Mononuclear cell (primary cell): ENCODE measurements around the gene EXOSC10. TPM values are rescaled to one million over a fixed set of nuclear protein-coding genes. Genes with fewer than 3 reads are reported as not detected.
"Not testable (repeated sequence)": the region's sequence is repeated elsewhere in the genome, so short reads cannot be mapped to it uniquely, and the experiment has no call there.

Experiments
- H3K27me3 ChIP-seq: 2 replicates; pipeline ENCODE4 v1.6.0; 2011; ENCODE audit warnings: low read length, control low read depth; ENCODE audit not compliant: insufficient read depth
- H3K4me1 ChIP-seq: 2 replicates; pipeline ENCODE4 v1.5.1; 2011; ENCODE audit warnings: mild to moderate bottlenecking, low read length, control low read depth; ENCODE audit not compliant: insufficient read depth
- H3K4me3 ChIP-seq: 2 replicates; pipeline ENCODE4 v1.5.1; 2011; ENCODE audit warnings: mild to moderate bottlenecking, low read length, moderate library complexity
- H3K9me3 ChIP-seq: 2 replicates; pipeline ENCODE4 v1.5.1; 2011; ENCODE audit warnings: low read depth, mild to moderate bottlenecking, control low read depth, low read length
- total RNA-seq: library from RNA; depleted of rRNA; stranded (reverse); fragments of >200 nt; gene quantifications from one replicate; pipeline ENCODE4 v1.2.3, GENCODE V29; 2012

EXOSC10 gene
- total RNA-seq, 1 donor, result 56.5 TPM

- H3K9me3 ChIP-seq, result no peaks in the 10 kb centered on the region
- no peaks in the 10 kb centered on the region for H3K4me1 ChIP-seq
- H3K4me3 ChIP-seq, result no peak overlapping the region
- H3K27me3 ChIP-seq, result no peaks in the 10 kb centered on the region
Observed at GRCh38 chr1:11027316-11027715, 72.4 kb downstream of the EXOSC10 start.

- Histone ChIP-seq H3K4me3 (no peak overlapping the region), H3K4me1 (no peaks in the 10 kb centered on the region), H3K9me3 (no peaks in the 10 kb centered on the region), H3K27me3 (no peaks in the 10 kb centered on the region)
Observed at GRCh38 chr1:11026903-11027302, 72.8 kb downstream of the EXOSC10 start.

GRCh38 chr1:11026052-11026451 is 73.6 kb downstream of the EXOSC10 start:
- Histone ChIP-seq H3K9me3 (no peaks in the 10 kb centered on the region), H3K4me1 (no peaks in the 10 kb centered on the region), H3K27me3 (no peaks in the 10 kb centered on the region), H3K4me3 (no peak overlapping the region)

- H3K4me1 ChIP-seq, result no peaks in the 10 kb centered on the region
- H3K9me3 ChIP-seq, result no peaks in the 10 kb centered on the region
- H3K27me3 ChIP-seq, result no peaks in the 10 kb centered on the region
- H3K4me3 ChIP-seq, result no peak overlapping the region
Observed at GRCh38 chr1:11025618-11026017, 74.1 kb downstream of the EXOSC10 start.

GRCh38 chr1:11024874-11025203 is 74.8 kb downstream of the EXOSC10 start:
- Histone ChIP-seq H3K9me3 (no peaks in the 10 kb centered on the region), H3K4me3 (no peak overlapping the region), H3K27me3 (no peaks in the 10 kb centered on the region), H3K4me1 (no peaks in the 10 kb centered on the region)

- no peaks in the 10 kb centered on the region for H3K4me1 ChIP-seq
- no peak overlapping the region for H3K4me3 ChIP-seq
- no peaks in the 10 kb centered on the region for H3K9me3 ChIP-seq
- no peaks in the 10 kb centered on the region for H3K27me3 ChIP-seq
Observed at GRCh38 chr1:11024154-11024873, 75.4 kb downstream of the EXOSC10 start.

GRCh38 chr1:11023201-11023600 is 76.5 kb downstream of the EXOSC10 start:
- Histone ChIP-seq H3K9me3 (no peaks in the 10 kb centered on the region), H3K4me1 (no peaks in the 10 kb centered on the region), H3K4me3 (no peak overlapping the region), H3K27me3 (no peaks in the 10 kb centered on the region)

GRCh38 chr1:11019971-11020370 is 79.7 kb downstream of the EXOSC10 start:
- no peaks in the 10 kb centered on the region for H3K27me3 ChIP-seq
- no peak overlapping the region for H3K4me3 ChIP-seq
- peaks cover 5% of the 10 kb centered on the region for H3K4me1 ChIP-seq
- H3K9me3 ChIP-seq, result no peaks in the 10 kb centered on the region

- H3K4me3 ChIP-seq, H3K27me3 ChIP-seq, H3K9me3 ChIP-seq, H3K4me1 ChIP-seq: not testable (repeated sequence)
Observed at GRCh38 chr1:11019358-11019757, 80.3 kb downstream of the EXOSC10 start.

Other genes starting within 250 kb of the EXOSC10 start
- 119 TPM for gene TARDBP, start 87.2 kb downstream of the EXOSC10 start, total RNA-seq
- gene MASP2, start 52.6 kb downstream of the EXOSC10 start, total RNA-seq, result 0.10 TPM
- gene SRM, start 39.9 kb downstream of the EXOSC10 start, total RNA-seq, result 7.9 TPM
- gene ANGPTL7, start 89.5 kb upstream of the EXOSC10 start, total RNA-seq, result not detected
- 21.9 TPM for gene MTOR, start 162.7 kb upstream of the EXOSC10 start, total RNA-seq
- gene UBIAD1, start 173.3 kb upstream of the EXOSC10 start, total RNA-seq, result 11.1 TPM